ENCODE results near the gene FOXS1. TPM values are rescaled to one million over a fixed set of nuclear protein-coding genes. Genes with fewer than 3 reads are reported as not detected.

The FOXS1 gene
- total RNA-seq, 2 donors from 2014 or later: not detected

DNA sequence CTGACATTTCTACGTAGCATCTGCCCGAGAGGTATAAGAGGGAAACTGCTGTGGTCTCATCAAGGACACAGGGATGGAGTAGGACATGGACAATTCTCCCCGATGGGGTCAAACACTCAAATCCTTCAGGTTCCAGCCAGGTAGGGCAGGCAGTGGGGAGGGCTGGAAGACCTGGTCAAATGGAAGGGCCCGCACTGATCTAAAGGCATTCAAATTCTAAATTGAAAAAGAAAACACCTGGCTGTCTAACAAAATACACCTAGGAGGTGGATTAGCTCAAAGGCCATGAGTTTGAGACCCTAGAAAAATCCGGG lies 16.7 kb upstream of the FOXS1 start:
- Mint-ChIP-seq H3K36me3 (ENCODE audit: low read depth) (no peaks in the 10 kb centered on the region), H3K4me3 (peak overlapping the region; percentile 71), H3K27ac (peak overlapping the region; percentile 94), H3K27me3 (ENCODE audit: insufficient read depth) (peaks cover 27% of the 10 kb centered on the region), H3K4me1 (peaks cover 9% of the 10 kb centered on the region), H3K9me3 (no peaks in the 10 kb centered on the region)
- 38 to 44% methylated on average over 1 to 5 of the region's 5 CpGs for WGBS, 2 experiments (ENCODE audit: insufficient coverage in 1 of 2, insufficient read length in 1 of 2)
- H3K27me3 ChIP-seq (ENCODE audit: control insufficient read depth, insufficient read depth, low read length, poor library complexity, severe bottlenecking): no peaks in the 10 kb centered on the region
- DNase-seq: no peak
- H3K4me1 ChIP-seq (ENCODE audit: control insufficient read depth, insufficient read depth, low read length): no peaks in the 10 kb centered on the region
- TF ChIP-seq, protein P1, sequence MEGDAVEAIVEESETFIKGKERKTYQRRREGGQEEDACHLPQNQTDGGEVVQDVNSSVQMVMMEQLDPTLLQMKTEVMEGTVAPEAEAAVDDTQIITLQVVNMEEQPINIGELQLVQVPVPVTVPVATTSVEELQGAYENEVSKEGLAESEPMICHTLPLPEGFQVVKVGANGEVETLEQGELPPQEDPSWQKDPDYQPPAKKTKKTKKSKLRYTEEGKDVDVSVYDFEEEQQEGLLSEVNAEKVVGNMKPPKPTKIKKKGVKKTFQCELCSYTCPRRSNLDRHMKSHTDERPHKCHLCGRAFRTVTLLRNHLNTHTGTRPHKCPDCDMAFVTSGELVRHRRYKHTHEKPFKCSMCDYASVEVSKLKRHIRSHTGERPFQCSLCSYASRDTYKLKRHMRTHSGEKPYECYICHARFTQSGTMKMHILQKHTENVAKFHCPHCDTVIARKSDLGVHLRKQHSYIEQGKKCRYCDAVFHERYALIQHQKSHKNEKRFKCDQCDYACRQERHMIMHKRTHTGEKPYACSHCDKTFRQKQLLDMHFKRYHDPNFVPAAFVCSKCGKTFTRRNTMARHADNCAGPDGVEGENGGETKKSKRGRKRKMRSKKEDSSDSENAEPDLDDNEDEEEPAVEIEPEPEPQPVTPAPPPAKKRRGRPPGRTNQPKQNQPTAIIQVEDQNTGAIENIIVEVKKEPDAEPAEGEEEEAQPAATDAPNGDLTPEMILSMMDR (conservative IDR thresholded peaks at IDR 0.05): no peak
- H3K4me3 ChIP-seq (ENCODE audit: low read length): peak overlapping the region; percentile 79
- no peaks in the 10 kb centered on the region for H3K9me3 ChIP-seq (ENCODE audit: control insufficient read depth, low read length)
- H3K27ac ChIP-seq (ENCODE audit: low read depth, low read length): no peak overlapping the region
- H3K36me3 ChIP-seq (ENCODE audit: control insufficient read depth, insufficient read depth, low read length): no peaks in the 10 kb centered on the region
- H3K9ac ChIP-seq (ENCODE audit: extremely low read depth, low read length, poor library complexity, severe bottlenecking): no peak overlapping the region

DNA sequence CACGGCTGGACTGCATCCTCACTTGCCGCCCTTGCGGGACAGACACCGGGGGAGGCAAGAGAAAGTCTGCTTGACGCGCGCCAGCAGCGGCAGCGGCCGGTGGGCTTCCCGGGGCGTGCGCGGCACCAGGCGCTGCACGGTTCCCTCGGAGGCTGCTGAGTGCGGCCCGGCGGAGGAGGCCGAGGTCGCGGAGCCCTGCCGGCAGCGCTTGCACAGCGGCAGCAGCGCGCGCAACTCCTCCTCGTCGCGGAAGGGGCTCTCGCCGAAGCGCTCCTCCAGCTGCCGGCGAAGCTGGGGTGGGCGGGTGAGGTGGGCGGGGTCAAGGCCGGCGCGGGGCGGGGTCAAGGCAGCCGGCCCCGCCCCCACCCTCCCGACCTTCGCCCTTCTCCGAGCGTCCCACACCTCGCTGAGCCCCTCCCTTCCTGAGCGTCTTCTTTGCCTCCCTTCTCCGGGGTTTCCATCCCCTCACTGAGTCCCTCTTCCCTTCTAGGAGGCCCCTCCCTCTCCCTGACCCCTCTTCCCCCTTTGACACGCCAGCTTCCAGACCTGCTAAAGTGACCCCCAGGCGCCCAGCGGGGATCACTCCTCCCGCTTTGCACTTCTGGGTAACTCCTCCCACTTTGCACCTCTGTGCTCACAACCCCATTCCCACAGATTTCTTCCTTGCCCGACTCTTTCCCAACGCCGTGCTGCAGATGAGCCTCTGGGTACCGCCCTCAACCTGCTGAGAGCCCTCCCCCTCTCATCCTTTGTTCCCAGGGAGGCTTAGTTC lies 16.2 kb upstream of the FOXS1 start:
- peak overlapping the region; percentile 71 for H3K4me3 Mint-ChIP-seq
- Histone ChIP-seq H3K36me3 (ENCODE audit: control insufficient read depth, insufficient read depth, low read length) (no peaks in the 10 kb centered on the region), H3K4me3 (ENCODE audit: low read length) (peak overlapping the region; percentile 80), H3K9ac (ENCODE audit: extremely low read depth, low read length, poor library complexity, severe bottlenecking) (peak overlapping the region; percentile 57), H3K27me3 (ENCODE audit: control insufficient read depth, insufficient read depth, low read length, poor library complexity, severe bottlenecking) (no peaks in the 10 kb centered on the region), H3K9me3 (ENCODE audit: control insufficient read depth, low read length) (no peaks in the 10 kb centered on the region), H3K27ac (ENCODE audit: low read depth, low read length) (peak overlapping the region; percentile 81), H3K4me1 (ENCODE audit: control insufficient read depth, insufficient read depth, low read length) (no peaks in the 10 kb centered on the region)
- peaks cover 9% of the 10 kb centered on the region for H3K4me1 Mint-ChIP-seq
- H3K36me3 Mint-ChIP-seq (ENCODE audit: low read depth): no peaks in the 10 kb centered on the region
- peak; percentile 95 for DNase-seq
- TF ChIP-seq, protein P1 (conservative IDR thresholded peaks at IDR 0.05): no peak
- no peaks in the 10 kb centered on the region for H3K9me3 Mint-ChIP-seq
- WGBS, 2 experiments (ENCODE audit: insufficient coverage in 1 of 2, insufficient read length in 1 of 2): 0 to 6% methylated on average over 24 to 60 of the region's 60 CpGs
- H3K27ac Mint-ChIP-seq: peak overlapping the region; percentile 94
- peaks cover 21% of the 10 kb centered on the region for H3K27me3 Mint-ChIP-seq (ENCODE audit: insufficient read depth)

DNA sequence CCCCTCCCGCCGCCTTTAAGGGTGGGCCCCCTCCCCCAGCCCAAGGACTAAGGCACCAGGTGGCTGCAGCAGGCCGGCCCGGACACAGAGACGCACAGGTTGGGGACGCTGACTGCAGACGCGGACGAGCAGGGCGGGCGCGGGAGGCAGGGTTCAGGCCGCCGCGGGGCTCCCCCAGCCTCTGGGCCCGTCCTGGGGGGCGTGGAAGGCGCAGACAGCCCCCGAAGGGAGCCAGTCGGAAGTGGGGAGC lies 15.7 kb upstream of the FOXS1 start:
- Histone ChIP-seq H3K27me3 (ENCODE audit: control insufficient read depth, insufficient read depth, low read length, poor library complexity, severe bottlenecking) (no peaks in the 10 kb centered on the region), H3K4me3 (ENCODE audit: low read length) (peak overlapping the region; percentile 80), H3K36me3 (ENCODE audit: control insufficient read depth, insufficient read depth, low read length) (no peaks in the 10 kb centered on the region), H3K27ac (ENCODE audit: low read depth, low read length) (peak overlapping the region; percentile 81), H3K9me3 (ENCODE audit: control insufficient read depth, low read length) (no peaks in the 10 kb centered on the region), H3K9ac (ENCODE audit: extremely low read depth, low read length, poor library complexity, severe bottlenecking) (peak overlapping the region; percentile 57), H3K4me1 (ENCODE audit: control insufficient read depth, insufficient read depth, low read length) (no peaks in the 10 kb centered on the region)
- 0 to 1% methylated on average over 9 to 20 of the region's 20 CpGs for WGBS, 2 experiments (ENCODE audit: insufficient coverage in 1 of 2, insufficient read length in 1 of 2)
- Mint-ChIP-seq H3K36me3 (ENCODE audit: low read depth) (no peaks in the 10 kb centered on the region), H3K4me1 (peaks cover 9% of the 10 kb centered on the region), H3K4me3 (peak overlapping the region; percentile 71), H3K9me3 (no peaks in the 10 kb centered on the region), H3K27ac (no peak overlapping the region), H3K27me3 (ENCODE audit: insufficient read depth) (peaks cover 17% of the 10 kb centered on the region)
- TF ChIP-seq, protein P1 (conservative IDR thresholded peaks at IDR 0.05): no peak
- peak; percentile 84 for DNase-seq

All from endodermal cell (in vitro differentiated cells).